ENCODE results near the gene CCDC134.

CCDC134 gene

GRCh38 chr22:41870786-41871185, 70.3 kb downstream of the CCDC134 start:
- TF ChIP-seq BACH2 (CRISPR knock-in tag; IDR thresholded peaks at IDR 0.05; ENCODE audit: borderline replicate concordance), result no peak
- TF ChIP-seq ZNF565 (CRISPR knock-in tag; conservative IDR thresholded peaks at IDR 0.05; ENCODE audit: low read depth), result no peak
- no peak for ATAC-seq

- ATAC-seq, result no peak
- TF ChIP-seq TSHZ2 (CRISPR knock-in tag; IDR thresholded peaks at IDR 0.05) (no peak), RARB (CRISPR knock-in tag; IDR thresholded peaks at IDR 0.05) (no peak), ZNF8 (CRISPR knock-in tag; IDR thresholded peaks at IDR 0.05) (no peak), ESRRG (CRISPR knock-in tag; IDR thresholded peaks at IDR 0.05) (no peak), ZNF70 (CRISPR knock-in tag; IDR thresholded peaks at IDR 0.05) (no peak), CREB5 (CRISPR knock-in tag; IDR thresholded peaks at IDR 0.05; ENCODE audit: low read depth) (no peak), TOX (CRISPR knock-in tag; IDR thresholded peaks at IDR 0.05; ENCODE audit: borderline replicate concordance) (no peak), PPARA (CRISPR knock-in tag; IDR thresholded peaks at IDR 0.05; ENCODE audit: borderline replicate concordance) (no peak), ISL1 (CRISPR knock-in tag; IDR thresholded peaks at IDR 0.05) (no peak), BACH2 (CRISPR knock-in tag; IDR thresholded peaks at IDR 0.05; ENCODE audit: borderline replicate concordance) (no peak), ZNF565 (CRISPR knock-in tag; conservative IDR thresholded peaks at IDR 0.05; ENCODE audit: low read depth) (no peak), POU6F1 (CRISPR knock-in tag; IDR thresholded peaks at IDR 0.05; ENCODE audit: borderline replicate concordance, low read depth) (no peak), ZFP30 (CRISPR knock-in tag; IDR thresholded peaks at IDR 0.05) (no peak), ARNTL (CRISPR knock-in tag; IDR thresholded peaks at IDR 0.05; ENCODE audit: borderline replicate concordance, low read depth) (no peak), SNAI2 (CRISPR knock-in tag; IDR thresholded peaks at IDR 0.05) (no peak), CSRNP3 (CRISPR knock-in tag; IDR thresholded peaks at IDR 0.05) (no peak), PATZ1 (CRISPR knock-in tag; IDR thresholded peaks at IDR 0.05; ENCODE audit: borderline replicate concordance) (no peak), GLIS3 (CRISPR knock-in tag; IDR thresholded peaks at IDR 0.05) (no peak)
Measured at GRCh38 chr22:41873391-41873790, 72.9 kb downstream of the CCDC134 start.

- ATAC-seq, result no peak
- TF ChIP-seq ZFP3 (CRISPR knock-in tag; IDR thresholded peaks at IDR 0.05) (no peak), OSR1 (CRISPR knock-in tag; IDR thresholded peaks at IDR 0.05) (no peak), POU6F1 (CRISPR knock-in tag; IDR thresholded peaks at IDR 0.05; ENCODE audit: borderline replicate concordance, low read depth) (no peak), ISL1 (CRISPR knock-in tag; IDR thresholded peaks at IDR 0.05) (no peak), CSRNP3 (CRISPR knock-in tag; IDR thresholded peaks at IDR 0.05) (no peak), GLIS3 (CRISPR knock-in tag; IDR thresholded peaks at IDR 0.05) (no peak), TCF4 (CRISPR knock-in tag; IDR thresholded peaks at IDR 0.05; ENCODE audit: borderline replicate concordance) (no peak), SNAI2 (CRISPR knock-in tag; IDR thresholded peaks at IDR 0.05) (no peak), CSDC2 (CRISPR knock-in tag; IDR thresholded peaks at IDR 0.05) (no peak), ZNF70 (CRISPR knock-in tag; IDR thresholded peaks at IDR 0.05) (no peak), ARNTL (CRISPR knock-in tag; IDR thresholded peaks at IDR 0.05; ENCODE audit: borderline replicate concordance, low read depth) (no peak), ESRRG (CRISPR knock-in tag; IDR thresholded peaks at IDR 0.05) (no peak), CREB5 (CRISPR knock-in tag; IDR thresholded peaks at IDR 0.05; ENCODE audit: low read depth) (no peak), ZNF8 (CRISPR knock-in tag; IDR thresholded peaks at IDR 0.05) (no peak), ZC3H10 (CRISPR knock-in tag; IDR thresholded peaks at IDR 0.05) (no peak), TOX (CRISPR knock-in tag; IDR thresholded peaks at IDR 0.05; ENCODE audit: borderline replicate concordance) (no peak)
Measured at GRCh38 chr22:41874090-41874489, 73.6 kb downstream of the CCDC134 start.
